Immature natural killer cell (primary cell): ENCODE results near the gene TPM3. TPM values are rescaled to one million over a fixed set of nuclear protein-coding genes. Genes with fewer than 3 reads are reported as not detected.

ENCODE experiments used
- DNase-seq, 3 donors: peaks; one replicate each; pipeline ENCODE4 v3.0.0; 2022; ENCODE audit warnings: mixed read lengths in 1 of 3
- H3K27ac Mint-ChIP-seq, 6 donors: one replicate each; pipeline ENCODE4 v1.8.0; 2020; ENCODE audit warnings: mixed read lengths in 6 of 6, mild to moderate bottlenecking in 5 of 6, inconsistent platforms in 4 of 6, moderate library complexity in 3 of 6
- H3K27me3 Mint-ChIP-seq, 3 donors: one replicate each; pipeline ENCODE4 v1.8.0; 2020 to 2021; ENCODE audit warnings: low read depth in 3 of 3, mild to moderate bottlenecking in 3 of 3, mixed read lengths in 3 of 3, moderate library complexity in 3 of 3, inconsistent platforms in 1 of 3
- H3K36me3 Mint-ChIP-seq, 3 donors: one replicate each; pipeline ENCODE4 v1.8.0; 2020; ENCODE audit warnings: mixed read lengths in 3 of 3, inconsistent platforms in 2 of 3, mild to moderate bottlenecking in 2 of 3
- H3K4me1 Mint-ChIP-seq, 2 donors: one replicate each; pipeline ENCODE4 v1.8.0; 2020; ENCODE audit warnings: inconsistent platforms in 2 of 2, mild to moderate bottlenecking in 2 of 2, mixed read lengths in 2 of 2, moderate library complexity in 1 of 2
- H3K4me3 Mint-ChIP-seq, 5 donors: one replicate each; pipeline ENCODE4 v1.8.0; 2020; ENCODE audit warnings: mild to moderate bottlenecking in 5 of 5, mixed read lengths in 5 of 5, inconsistent platforms in 3 of 5, moderate library complexity in 3 of 5
- H3K9me3 Mint-ChIP-seq, 6 donors: one replicate each; pipeline ENCODE4 v1.8.0; 2020; ENCODE audit warnings: mild to moderate bottlenecking in 6 of 6, mixed read lengths in 6 of 6, inconsistent platforms in 4 of 6, moderate library complexity in 3 of 6
- polyA plus RNA-seq, 3 donors: library from polyadenylated mRNA; unstranded; fragments of 300-500 nt; fragmentation: Illumina TruSeq; gene quantifications; one replicate each; pipeline ENCODE4 v1.2.3, GENCODE V29; 2021

Gene TPM3
- polyA plus RNA-seq, 3 donors from 2014 or later = 1,142 to 1,239 (median 1,223) TPM

DNA sequence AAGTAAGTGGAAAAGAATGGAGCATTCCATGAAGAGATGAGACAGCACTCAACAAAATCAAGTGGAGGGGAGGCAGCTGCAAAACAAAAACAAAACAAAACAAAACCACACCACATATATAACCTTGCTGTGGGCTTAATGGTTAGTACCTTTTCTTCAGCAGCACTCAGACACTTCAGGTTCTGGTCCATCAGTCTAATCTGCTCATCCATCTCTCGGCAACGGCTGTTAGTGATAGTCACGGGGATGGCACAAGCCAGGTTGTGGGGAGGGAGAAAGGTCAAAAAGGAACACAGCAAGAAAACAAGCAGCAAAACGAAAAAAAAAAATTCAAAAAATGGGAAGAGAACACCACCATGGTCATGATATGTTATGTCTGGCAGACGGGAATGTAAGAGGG, 20.0 kb downstream of the TPM3 start:
- DNase-seq = no peak
- Mint-ChIP-seq H3K27me3 (peaks cover 0 to 2% (median 1%) of the 10 kb centered on the region in 3 donors), H3K4me1 (peaks cover 30 to 67% of the 10 kb centered on the region in 2 donors), H3K36me3 (peaks cover 21 to 56% (median 46%) of the 10 kb centered on the region in 3 donors), H3K9me3 (no peaks in the 10 kb centered on the region), H3K27ac (peak overlapping the region in 4 of 6 donors; percentile 18 to 55 (median 33)), H3K4me3 (no peak overlapping the region)

GRCh38 chr1:154171223-154171583, 20.7 kb downstream of the TPM3 start:
- no peak for DNase-seq
- Mint-ChIP-seq H3K4me1 (peaks cover 24 to 61% of the 10 kb centered on the region in 2 donors), H3K27ac (peak overlapping the region in 4 of 6 donors; percentile 6 to 50 (median 32)), H3K9me3 (no peaks in the 10 kb centered on the region), H3K4me3 (no peak overlapping the region), H3K36me3 (peaks cover 21 to 57% (median 47%) of the 10 kb centered on the region in 3 donors), H3K27me3 (peaks cover 0 to 2% (median 1%) of the 10 kb centered on the region in 3 donors)

- H3K27ac Mint-ChIP-seq = peak overlapping the region; percentile 4 to 67 (median 38)
- H3K36me3 Mint-ChIP-seq = peaks cover 23 to 63% (median 52%) of the 10 kb centered on the region in 3 donors
- no peak overlapping the region for H3K4me3 Mint-ChIP-seq
- peaks cover 0 to 2% (median 1%) of the 10 kb centered on the region in 3 donors for H3K27me3 Mint-ChIP-seq
- no peak for DNase-seq
- H3K4me1 Mint-ChIP-seq = peaks cover 19 to 60% of the 10 kb centered on the region in 2 donors
- no peaks in the 10 kb centered on the region for H3K9me3 Mint-ChIP-seq
These were observed 21.2 kb downstream of the TPM3 start for GRCh38 chr1:154170547-154171222.

- Mint-ChIP-seq H3K4me3 (no peak overlapping the region), H3K9me3 (no peaks in the 10 kb centered on the region), H3K27ac (peak overlapping the region in 5 of 6 donors; percentile 20 to 69 (median 64)), H3K27me3 (peaks cover 2 to 3% (median 2%) of the 10 kb centered on the region in 3 donors), H3K4me1 (peaks cover 15 to 56% of the 10 kb centered on the region in 2 donors), H3K36me3 (peaks cover 31 to 71% (median 61%) of the 10 kb centered on the region in 3 donors)
- DNase-seq = no peak
These were observed 24.4 kb downstream of the TPM3 start for GRCh38 chr1:154167461-154167860.

GRCh38 chr1:154166207-154166606, 25.7 kb downstream of the TPM3 start:
- H3K4me1 Mint-ChIP-seq = peaks cover 9 to 45% of the 10 kb centered on the region in 2 donors
- no peaks in the 10 kb centered on the region for H3K9me3 Mint-ChIP-seq
- H3K36me3 Mint-ChIP-seq = peaks cover 22 to 61% (median 50%) of the 10 kb centered on the region in 3 donors
- H3K27me3 Mint-ChIP-seq = peaks cover 0 to 3% (median 2%) of the 10 kb centered on the region in 3 donors
- H3K27ac Mint-ChIP-seq = peak overlapping the region in 2 of 6 donors; percentile 47 to 52
- H3K4me3 Mint-ChIP-seq = no peak overlapping the region
- no peak for DNase-seq

- Mint-ChIP-seq H3K4me3 (no peak overlapping the region), H3K27ac (peak overlapping the region; percentile 91 to 98 (median 96)), H3K9me3 (no peaks in the 10 kb centered on the region), H3K4me1 (peaks cover 49 to 66% of the 10 kb centered on the region in 2 donors), H3K27me3 (peaks cover 3 to 4% (median 3%) of the 10 kb centered on the region in 3 donors), H3K36me3 (peaks cover 38 to 54% (median 40%) of the 10 kb centered on the region in 3 donors)
- DNase-seq = no peak
These were observed 32.3 kb downstream of the TPM3 start for GRCh38 chr1:154159554-154159953.

DNA sequence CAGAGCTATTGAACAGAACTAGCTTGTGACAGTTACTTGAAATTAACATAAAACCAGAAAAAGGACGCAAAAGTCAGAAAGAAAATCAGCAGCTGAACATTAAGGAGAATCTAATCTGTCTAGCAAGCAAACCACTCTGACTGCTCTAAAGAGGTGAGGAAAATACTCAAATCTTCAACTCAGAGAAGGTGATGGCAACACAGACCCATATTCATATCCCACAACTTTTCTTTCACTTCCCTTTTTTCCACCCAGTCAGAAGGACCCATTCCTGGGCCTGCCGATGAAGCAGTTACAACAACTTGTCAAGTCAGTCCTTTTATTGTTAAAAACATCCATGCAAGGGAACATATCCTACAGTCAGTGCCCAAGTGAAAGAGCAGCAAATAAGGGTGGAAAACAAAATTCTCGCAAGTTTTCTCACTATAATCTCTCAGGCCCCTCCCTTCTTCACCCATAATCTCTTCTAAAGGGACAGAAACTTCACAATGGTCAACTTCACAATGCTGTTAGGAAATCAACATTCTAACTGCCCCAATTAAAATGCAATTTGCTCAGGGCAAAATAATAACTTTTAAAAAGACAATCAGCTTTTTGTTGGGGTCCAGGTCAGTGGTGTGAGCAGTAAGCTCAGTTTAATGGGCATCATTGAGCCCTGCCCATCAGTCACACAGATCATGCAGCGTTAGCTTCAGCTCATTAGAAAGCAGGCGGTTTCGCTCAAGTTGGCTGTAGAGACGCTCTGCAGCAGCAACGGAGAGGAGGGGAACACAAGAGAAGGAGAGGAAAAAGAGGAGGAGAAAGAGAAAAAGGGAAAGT, 33.4 kb downstream of the TPM3 start:
- H3K9me3 Mint-ChIP-seq = no peaks in the 10 kb centered on the region
- DNase-seq = no peak

GRCh38 chr1:154157520-154158306, 34.2 kb downstream of the TPM3 start:
- peak; percentile 73 to 81 (median 76) for DNase-seq
- Mint-ChIP-seq H3K27me3 (peaks cover 3 to 6% (median 3%) of the 10 kb centered on the region in 3 donors), H3K36me3 (peaks cover 23 to 43% (median 36%) of the 10 kb centered on the region in 3 donors), H3K4me3 (peak overlapping the region; percentile 70 to 90 (median 82)), H3K4me1 (peaks cover 54 to 59% of the 10 kb centered on the region in 2 donors), H3K27ac (peak overlapping the region; percentile 91 to 98 (median 96)), H3K9me3 (no peaks in the 10 kb centered on the region)

More for the DNA sequence above, 33.4 kb downstream of the TPM3 start:
- Mint-ChIP-seq H3K36me3 (peaks cover 31 to 51% (median 36%) of the 10 kb centered on the region in 3 donors), H3K4me3 (peak overlapping the region; percentile 70 to 90 (median 82)), H3K27me3 (peaks cover 3 to 6% (median 5%) of the 10 kb centered on the region in 3 donors), H3K4me1 (peaks cover 56 to 65% of the 10 kb centered on the region in 2 donors), H3K27ac (peak overlapping the region; percentile 91 to 98 (median 96))

DNA sequence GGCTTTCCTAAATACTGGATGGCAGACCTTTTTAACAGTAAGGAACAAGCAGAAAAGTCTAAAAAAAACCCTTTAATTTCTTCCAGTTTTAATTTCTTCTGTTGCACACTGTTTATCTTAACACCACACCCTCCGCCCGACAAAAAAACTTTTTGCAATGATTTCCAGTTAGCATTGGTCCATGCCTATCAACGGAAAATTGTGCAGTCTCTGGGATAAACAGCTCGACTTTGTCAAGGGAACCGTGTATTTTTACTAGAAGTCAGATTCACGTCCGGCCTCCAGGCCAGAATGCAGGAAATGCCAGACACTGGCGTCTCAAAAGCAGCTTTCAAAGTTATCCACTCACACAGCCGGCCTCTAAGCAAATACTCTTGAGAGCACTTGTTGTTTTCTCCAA, 36.6 kb downstream of the TPM3 start:
- no peak for DNase-seq
- no peak overlapping the region for H3K4me3 Mint-ChIP-seq
- peaks cover 3 to 6% (median 3%) of the 10 kb centered on the region in 3 donors for H3K27me3 Mint-ChIP-seq
- H3K27ac Mint-ChIP-seq = peak overlapping the region; percentile 61 to 91 (median 86)
- H3K9me3 Mint-ChIP-seq = no peaks in the 10 kb centered on the region
- H3K4me1 Mint-ChIP-seq = peaks cover 52 to 54% of the 10 kb centered on the region in 2 donors
- peaks cover 21 to 34% (median 26%) of the 10 kb centered on the region in 3 donors for H3K36me3 Mint-ChIP-seq

DNA sequence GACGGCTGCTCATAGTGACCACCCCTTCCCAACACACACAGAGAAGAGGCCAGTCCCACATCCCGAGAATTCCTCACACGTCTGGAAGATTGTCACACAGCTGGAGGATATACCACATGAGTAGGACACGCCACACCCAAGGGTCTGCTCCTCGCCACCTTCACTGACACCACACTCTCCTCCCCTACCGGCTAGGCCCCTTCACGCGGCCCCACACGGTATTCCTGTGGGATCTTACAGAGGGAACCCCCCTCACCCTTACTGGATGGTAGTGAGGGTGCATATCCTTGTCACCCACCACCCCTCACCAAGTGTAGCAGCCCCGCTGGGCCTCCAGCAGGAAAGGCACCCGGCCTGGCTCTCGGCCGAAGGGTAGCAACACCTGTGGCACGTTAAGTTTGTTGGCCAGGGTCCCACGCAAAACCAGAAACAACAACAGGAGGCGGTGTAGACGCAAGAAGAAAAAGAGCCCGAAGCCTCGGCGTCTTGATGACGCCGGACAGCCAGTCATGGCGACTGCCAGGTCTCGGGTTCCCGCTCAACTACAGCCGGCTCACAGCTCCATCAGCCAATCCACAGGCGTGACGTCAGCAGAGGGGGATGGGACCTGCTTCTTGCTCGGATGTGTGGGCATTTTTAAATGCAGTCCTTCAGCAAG, 37.2 kb downstream of the TPM3 start, which contains the start of gene NUP210L:
TSS of gene NUP210L (minus strand) at position 540 of the 658 bp plus-strand sequence.
- Mint-ChIP-seq H3K4me3 (no peak within 1 kb of the TSS), H3K36me3 (peaks cover 17 to 29% (median 20%) of the 10 kb centered on the region in 3 donors), H3K4me1 (peaks cover 48 to 49% of the 10 kb centered on the region in 2 donors), H3K9me3 (no peaks in the 10 kb centered on the region), H3K27ac (peak within 1 kb of the TSS; percentile 61 to 91 (median 86)), H3K27me3 (peaks cover 3 to 6% (median 3%) of the 10 kb centered on the region in 3 donors)
- DNase-seq = no peak

DNA sequence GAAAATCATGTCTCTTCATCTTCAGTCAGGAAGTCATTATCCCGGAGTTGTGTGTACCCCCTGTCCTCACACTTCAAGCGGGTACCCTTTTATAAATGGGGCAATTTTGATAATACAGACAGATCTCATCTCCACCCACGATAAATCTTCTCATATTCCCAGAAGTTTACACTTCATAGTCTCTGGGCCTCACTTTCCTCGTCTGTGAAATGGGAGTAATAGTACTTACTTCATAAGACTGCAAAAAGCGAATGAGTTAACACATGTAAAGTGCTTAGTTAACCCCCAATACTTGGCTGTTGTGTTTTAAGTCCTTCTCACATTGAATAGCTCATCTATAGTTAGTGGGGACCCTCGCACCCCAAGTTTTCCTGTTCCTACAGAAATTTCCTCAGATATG, 37.8 kb downstream of the TPM3 start:
- no peak overlapping the region for H3K4me3 Mint-ChIP-seq
- DNase-seq = no peak

GRCh38 chr1:154151311-154151710, 40.6 kb downstream of the TPM3 start:
- Mint-ChIP-seq H3K36me3 (peaks cover 0 to 11% (median 3%) of the 10 kb centered on the region in 3 donors), H3K27me3 (peaks cover 0 to 5% (median 4%) of the 10 kb centered on the region in 3 donors), H3K9me3 (no peaks in the 10 kb centered on the region), H3K4me3 (no peak overlapping the region), H3K4me1 (peaks cover 15 to 17% of the 10 kb centered on the region in 2 donors), H3K27ac (peak overlapping the region in 1 of 6 donors; percentile 59)
- DNase-seq = no peak

More for the DNA sequence above, 37.8 kb downstream of the TPM3 start:
- H3K4me1 Mint-ChIP-seq = peaks cover 42 to 43% of the 10 kb centered on the region in 2 donors
- peaks cover 13 to 23% (median 14%) of the 10 kb centered on the region in 3 donors for H3K36me3 Mint-ChIP-seq
- no peaks in the 10 kb centered on the region for H3K9me3 Mint-ChIP-seq
- H3K27ac Mint-ChIP-seq = peak overlapping the region; percentile 32 to 91 (median 86)
- peaks cover 3 to 4% (median 3%) of the 10 kb centered on the region in 3 donors for H3K27me3 Mint-ChIP-seq
